ENCODE data around the gene AFF2.

The AFF2 gene

DNA sequence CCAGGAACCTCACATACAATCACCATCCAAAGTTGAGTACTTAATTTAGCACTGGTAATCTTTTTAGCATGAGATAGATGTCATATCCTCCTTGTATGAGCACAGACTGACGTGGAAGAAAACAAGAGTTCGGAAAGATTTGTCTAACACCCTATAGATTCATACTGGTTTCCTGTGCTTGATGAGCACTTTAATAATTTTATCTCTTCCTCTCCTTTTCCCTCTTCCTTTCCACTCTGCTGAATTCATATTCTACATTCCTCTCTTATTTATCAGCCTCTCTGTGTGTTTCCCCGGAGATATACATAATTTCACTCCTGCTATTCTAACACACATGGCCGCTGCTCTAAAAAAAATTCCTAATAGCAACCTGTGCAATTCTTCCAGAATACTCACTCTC lies 273.9 kb downstream of the AFF2 start:
- no peak overlapping the region for H3K27ac ChIP-seq
- TF ChIP-seq, protein P1, sequence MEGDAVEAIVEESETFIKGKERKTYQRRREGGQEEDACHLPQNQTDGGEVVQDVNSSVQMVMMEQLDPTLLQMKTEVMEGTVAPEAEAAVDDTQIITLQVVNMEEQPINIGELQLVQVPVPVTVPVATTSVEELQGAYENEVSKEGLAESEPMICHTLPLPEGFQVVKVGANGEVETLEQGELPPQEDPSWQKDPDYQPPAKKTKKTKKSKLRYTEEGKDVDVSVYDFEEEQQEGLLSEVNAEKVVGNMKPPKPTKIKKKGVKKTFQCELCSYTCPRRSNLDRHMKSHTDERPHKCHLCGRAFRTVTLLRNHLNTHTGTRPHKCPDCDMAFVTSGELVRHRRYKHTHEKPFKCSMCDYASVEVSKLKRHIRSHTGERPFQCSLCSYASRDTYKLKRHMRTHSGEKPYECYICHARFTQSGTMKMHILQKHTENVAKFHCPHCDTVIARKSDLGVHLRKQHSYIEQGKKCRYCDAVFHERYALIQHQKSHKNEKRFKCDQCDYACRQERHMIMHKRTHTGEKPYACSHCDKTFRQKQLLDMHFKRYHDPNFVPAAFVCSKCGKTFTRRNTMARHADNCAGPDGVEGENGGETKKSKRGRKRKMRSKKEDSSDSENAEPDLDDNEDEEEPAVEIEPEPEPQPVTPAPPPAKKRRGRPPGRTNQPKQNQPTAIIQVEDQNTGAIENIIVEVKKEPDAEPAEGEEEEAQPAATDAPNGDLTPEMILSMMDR (conservative IDR thresholded peaks at IDR 0.05), result no peak

DNA sequence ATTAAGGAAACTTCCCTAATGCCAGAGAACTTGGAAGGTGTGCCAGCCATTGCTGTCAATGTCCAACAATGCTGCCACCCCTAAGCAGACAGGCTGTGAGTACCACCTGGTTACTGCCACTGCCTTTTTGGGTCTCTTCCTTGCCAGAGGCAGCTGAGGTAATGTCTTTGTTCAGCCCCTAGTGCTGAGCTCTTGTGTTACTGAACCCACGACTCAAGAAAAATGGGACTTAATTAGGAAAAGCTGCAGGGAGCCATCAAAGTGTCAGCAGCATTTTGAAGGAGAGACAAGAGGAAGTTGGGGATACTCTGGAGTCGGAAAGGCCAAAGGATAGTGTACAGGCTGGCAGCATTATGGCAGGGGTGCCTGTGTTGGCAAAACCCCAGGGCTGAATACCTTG lies 283.7 kb downstream of the AFF2 start:
- TF ChIP-seq, protein P1 (conservative IDR thresholded peaks at IDR 0.05), result no peak
- no peak overlapping the region for H3K27ac ChIP-seq

DNA sequence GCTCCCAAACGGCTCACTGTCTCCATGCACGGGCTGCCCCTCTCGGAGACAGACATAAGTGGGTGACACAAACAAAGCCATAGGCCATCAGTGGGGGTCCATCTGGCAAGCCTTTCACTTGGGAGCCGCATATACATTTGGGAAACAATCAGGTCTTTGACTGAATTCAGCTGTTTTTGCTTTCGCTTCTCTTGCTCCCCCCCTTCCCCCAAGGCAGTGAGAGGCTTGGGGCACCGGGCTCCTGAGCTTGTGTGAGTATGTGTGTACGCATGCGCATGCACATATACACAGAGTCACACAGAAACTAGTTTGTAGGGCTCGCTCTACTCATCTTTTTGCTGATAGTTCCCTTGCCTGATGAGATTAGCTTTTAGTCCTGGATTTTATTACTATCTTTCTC lies 284.4 kb downstream of the AFF2 start:
- TF ChIP-seq, protein P1 (conservative IDR thresholded peaks at IDR 0.05), result no peak
- no peak overlapping the region for H3K27ac ChIP-seq

DNA sequence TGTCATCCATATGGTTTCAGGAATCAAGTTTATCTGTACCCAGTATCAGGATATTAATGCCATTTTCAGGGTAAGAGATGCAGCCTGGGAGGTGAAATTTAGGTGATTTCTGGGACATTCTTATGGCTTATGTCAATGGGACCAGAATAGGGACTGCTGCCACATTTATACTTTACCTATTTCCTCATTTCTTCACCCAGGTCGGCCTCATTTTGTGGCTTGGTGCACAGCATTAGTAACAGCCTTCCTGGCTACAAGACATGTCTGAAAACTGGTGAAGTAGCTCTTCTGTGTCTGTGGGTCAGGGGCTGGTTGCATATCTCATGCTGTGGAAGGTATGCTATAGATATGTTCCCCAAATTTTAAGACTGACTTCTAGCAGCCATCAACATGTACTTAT lies 284.8 kb downstream of the AFF2 start:
- TF ChIP-seq, protein P1 (conservative IDR thresholded peaks at IDR 0.05), result no peak

DNA sequence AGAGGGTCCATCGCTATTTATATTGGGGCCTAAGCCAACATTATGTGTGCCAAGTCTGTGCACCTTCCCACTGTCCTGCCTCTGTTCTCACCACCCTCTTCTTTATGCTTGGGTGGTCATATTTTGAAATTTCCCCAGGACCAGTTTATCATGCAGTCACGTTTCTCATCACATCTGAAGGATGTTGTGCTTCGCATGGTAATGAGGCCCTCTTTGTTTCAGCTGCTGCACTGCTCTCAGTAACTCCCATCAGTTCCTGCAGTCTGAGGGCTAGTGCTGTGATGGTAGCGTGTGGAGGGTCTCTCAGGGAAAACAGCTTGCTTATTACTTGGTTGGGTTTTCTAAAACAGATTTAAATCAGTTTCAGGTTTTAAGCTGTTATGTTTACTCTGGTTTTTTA lies 288.0 kb downstream of the AFF2 start:
- TF ChIP-seq, protein P1 (conservative IDR thresholded peaks at IDR 0.05), result no peak
- no peak overlapping the region for H3K27ac ChIP-seq

More for the DNA sequence above, 284.8 kb downstream of the AFF2 start:
- H3K27ac ChIP-seq, result no peak overlapping the region

DNA sequence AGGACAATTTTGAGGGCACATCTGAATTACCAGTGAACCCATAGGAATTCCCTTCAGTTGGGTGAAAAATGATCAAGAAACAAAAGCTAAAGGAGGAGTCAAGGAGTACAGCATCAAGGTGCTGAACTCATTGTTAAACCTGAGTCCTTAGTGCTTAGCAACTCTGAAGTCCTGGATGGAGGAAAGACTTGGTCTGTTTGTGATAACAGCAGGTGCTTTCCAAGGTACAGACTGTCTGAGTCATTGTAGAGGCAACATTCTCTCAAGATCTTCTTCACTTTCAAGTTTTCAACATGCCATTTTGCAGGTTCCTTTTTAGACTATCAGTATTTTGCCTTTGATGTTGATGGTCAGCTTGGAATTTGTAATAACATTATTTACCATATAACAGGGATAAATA lies 293.9 kb downstream of the AFF2 start:
- H3K27ac ChIP-seq, result no peak overlapping the region
- TF ChIP-seq, protein P1 (conservative IDR thresholded peaks at IDR 0.05), result no peak

DNA sequence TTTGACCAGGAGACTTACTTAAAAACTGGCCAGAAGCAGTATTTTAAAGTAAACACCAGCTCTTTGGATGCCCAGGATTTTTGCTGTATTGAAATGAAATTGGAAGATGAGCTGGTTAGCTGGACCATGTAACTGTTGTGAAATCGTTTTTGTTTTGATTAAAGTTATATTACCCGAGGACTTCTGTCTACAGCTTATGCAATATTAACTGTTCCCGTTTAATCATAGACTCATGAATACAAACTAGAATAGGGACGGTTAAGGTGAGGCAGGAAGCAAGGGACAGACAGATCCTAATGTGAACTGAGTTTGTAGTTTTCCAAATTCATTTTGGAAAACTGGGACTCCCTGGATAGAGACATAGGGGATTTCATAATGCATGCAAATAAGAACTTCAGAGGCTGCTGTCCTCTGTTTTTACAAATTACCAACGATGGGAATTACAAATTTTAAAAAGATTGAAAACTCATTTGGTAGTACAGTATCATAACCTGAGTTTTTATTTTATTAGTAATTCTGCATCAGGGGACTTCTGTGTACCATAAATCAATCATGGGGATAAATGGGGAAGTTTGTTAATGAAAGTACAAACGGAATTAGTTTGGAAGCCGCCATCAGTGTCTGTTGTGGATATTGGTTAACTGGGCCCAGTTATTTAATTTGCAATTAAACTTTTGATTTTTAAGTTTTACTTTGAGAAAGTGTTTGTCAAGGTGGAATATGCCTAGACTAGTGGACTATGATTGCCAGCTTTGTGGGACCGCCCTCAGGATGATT lies 304.4 kb downstream of the AFF2 start:
- TF ChIP-seq, protein P1 (conservative IDR thresholded peaks at IDR 0.05), result no peak
- H3K27ac ChIP-seq, result no peak overlapping the region
